ENCODE measurements around the gene NAA80.

DNA sequence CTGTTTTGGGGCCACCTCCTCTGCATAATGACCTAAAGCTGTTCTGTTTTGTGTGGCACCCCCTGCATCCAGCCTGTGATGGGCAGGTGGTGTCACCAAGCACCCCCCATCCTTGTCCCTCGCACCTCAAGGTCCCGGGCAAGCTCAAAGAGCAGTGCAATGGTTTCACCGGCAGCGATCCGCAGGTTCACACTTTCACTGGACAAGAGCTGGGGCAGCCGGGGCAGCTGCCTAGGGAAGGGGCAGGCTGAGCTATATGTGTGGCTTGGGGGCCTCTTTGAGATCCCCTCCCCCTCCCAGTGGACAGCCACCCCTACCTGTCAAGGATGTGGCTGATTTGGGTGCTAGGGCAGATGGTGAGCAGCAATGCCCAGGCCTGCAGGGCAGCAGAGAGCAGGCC, 10.1 kb downstream of the NAA80 start:
- TF ChIP-seq, protein P1, sequence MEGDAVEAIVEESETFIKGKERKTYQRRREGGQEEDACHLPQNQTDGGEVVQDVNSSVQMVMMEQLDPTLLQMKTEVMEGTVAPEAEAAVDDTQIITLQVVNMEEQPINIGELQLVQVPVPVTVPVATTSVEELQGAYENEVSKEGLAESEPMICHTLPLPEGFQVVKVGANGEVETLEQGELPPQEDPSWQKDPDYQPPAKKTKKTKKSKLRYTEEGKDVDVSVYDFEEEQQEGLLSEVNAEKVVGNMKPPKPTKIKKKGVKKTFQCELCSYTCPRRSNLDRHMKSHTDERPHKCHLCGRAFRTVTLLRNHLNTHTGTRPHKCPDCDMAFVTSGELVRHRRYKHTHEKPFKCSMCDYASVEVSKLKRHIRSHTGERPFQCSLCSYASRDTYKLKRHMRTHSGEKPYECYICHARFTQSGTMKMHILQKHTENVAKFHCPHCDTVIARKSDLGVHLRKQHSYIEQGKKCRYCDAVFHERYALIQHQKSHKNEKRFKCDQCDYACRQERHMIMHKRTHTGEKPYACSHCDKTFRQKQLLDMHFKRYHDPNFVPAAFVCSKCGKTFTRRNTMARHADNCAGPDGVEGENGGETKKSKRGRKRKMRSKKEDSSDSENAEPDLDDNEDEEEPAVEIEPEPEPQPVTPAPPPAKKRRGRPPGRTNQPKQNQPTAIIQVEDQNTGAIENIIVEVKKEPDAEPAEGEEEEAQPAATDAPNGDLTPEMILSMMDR (conservative IDR thresholded peaks at IDR 0.05; ENCODE audit: low read depth, low read length), result no peak
- no peak for TF ChIP-seq EZH2phosphoT487 (IDR thresholded peaks at IDR 0.05; ENCODE audit: borderline replicate concordance, low read length)

All from PC-3 (cell line).